ENCODE measurements around the gene GPHN. TPM values are rescaled to one million over a fixed set of nuclear protein-coding genes. Genes with fewer than 3 reads are reported as not detected.

Gene GPHN
- total RNA-seq, 1 donor from 2014 or later, result 32.1 TPM

DNA sequence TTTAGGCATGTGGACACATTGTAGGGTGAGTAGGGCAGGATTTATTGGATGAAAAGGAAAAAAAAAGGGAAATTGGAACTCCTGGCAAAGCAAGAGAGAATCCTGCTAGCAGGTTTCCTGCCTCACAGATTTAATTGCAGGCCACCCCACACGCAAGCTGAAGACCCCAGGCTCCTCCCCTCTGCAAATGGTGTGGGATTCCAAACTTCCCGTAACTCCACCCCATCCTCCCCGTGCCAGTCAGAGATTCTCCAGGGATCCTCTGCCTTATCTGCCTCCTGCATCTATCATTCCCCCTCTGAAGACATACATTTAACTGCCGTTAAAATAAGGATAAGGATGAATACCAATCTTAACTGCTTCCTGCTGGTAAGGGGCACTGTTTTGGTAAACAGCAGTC lies 431.5 kb downstream of the GPHN start:
- DNase-seq (ENCODE audit: low spot score in 2 of 2, unreplicated experiment in 2 of 2), result no peak
- Mint-ChIP-seq H3K27me3 (ENCODE audit: low read depth) (no peaks in the 10 kb centered on the region), H3K27ac (no peak overlapping the region), H3K36me3 (peaks cover 46% of the 10 kb centered on the region), H3K4me1 (no peaks in the 10 kb centered on the region), H3K9me3 (peaks cover 32% of the 10 kb centered on the region), H3K4me3 (no peak overlapping the region)
- TF ChIP-seq, protein P1, sequence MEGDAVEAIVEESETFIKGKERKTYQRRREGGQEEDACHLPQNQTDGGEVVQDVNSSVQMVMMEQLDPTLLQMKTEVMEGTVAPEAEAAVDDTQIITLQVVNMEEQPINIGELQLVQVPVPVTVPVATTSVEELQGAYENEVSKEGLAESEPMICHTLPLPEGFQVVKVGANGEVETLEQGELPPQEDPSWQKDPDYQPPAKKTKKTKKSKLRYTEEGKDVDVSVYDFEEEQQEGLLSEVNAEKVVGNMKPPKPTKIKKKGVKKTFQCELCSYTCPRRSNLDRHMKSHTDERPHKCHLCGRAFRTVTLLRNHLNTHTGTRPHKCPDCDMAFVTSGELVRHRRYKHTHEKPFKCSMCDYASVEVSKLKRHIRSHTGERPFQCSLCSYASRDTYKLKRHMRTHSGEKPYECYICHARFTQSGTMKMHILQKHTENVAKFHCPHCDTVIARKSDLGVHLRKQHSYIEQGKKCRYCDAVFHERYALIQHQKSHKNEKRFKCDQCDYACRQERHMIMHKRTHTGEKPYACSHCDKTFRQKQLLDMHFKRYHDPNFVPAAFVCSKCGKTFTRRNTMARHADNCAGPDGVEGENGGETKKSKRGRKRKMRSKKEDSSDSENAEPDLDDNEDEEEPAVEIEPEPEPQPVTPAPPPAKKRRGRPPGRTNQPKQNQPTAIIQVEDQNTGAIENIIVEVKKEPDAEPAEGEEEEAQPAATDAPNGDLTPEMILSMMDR (IDR thresholded peaks at IDR 0.05; ENCODE audit: unreplicated experiment), result no peak

DNA sequence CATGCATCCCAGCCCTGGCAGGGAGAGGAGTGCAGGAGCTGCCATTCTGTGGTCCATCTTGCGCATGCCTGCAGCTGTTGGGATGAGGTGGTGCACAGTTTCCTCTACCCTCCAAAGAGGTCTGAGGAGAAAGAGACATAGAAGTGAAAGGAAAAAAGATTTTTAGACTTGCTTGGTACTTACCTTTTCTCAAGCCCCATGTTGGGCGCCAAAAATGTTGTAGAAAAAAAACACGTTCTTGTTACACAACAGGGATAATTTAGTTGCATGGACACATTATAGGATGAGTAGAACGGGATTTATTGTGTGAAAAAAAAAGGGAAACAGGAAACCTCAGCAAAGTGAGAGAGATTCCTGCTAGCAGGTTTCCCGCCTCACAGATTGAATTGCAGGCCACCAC lies 436.9 kb downstream of the GPHN start:
- peaks cover 57% of the 10 kb centered on the region for H3K36me3 Mint-ChIP-seq
- no peak overlapping the region for H3K27ac Mint-ChIP-seq
- no peaks in the 10 kb centered on the region for H3K27me3 Mint-ChIP-seq (ENCODE audit: low read depth)
- no peaks in the 10 kb centered on the region for H3K4me1 Mint-ChIP-seq
- TF ChIP-seq, protein P1 (IDR thresholded peaks at IDR 0.05; ENCODE audit: unreplicated experiment), result no peak
- H3K9me3 Mint-ChIP-seq, result peaks cover 42% of the 10 kb centered on the region
- no peak for DNase-seq (ENCODE audit: low spot score in 2 of 2, unreplicated experiment in 2 of 2)
- H3K4me3 Mint-ChIP-seq, result no peak overlapping the region

DNA sequence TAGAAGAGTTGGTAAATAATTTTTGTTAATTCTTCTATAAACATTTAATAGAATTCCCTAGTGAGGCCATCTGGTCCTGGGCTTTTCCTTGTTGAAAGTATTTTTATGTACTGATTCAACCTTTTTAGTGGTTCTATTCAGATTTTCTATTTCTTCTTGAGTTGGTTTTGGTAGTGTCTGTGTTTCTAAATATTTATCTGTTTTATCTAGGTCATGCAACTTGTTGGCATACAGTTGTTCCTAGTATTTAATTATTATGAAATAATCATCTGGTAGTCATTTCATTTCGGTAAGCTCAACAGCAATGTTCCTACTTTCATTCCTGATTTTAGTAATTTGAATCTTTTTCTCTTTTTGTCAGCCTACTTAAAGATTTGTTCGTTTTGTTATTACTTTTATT lies 447.2 kb downstream of the GPHN start:
- H3K4me3 Mint-ChIP-seq, result no peak overlapping the region
- H3K9me3 Mint-ChIP-seq, result peaks cover 49% of the 10 kb centered on the region
- no peak for DNase-seq (ENCODE audit: low spot score in 2 of 2, unreplicated experiment in 2 of 2)
- TF ChIP-seq, protein P1 (IDR thresholded peaks at IDR 0.05; ENCODE audit: unreplicated experiment), result no peak
- H3K36me3 Mint-ChIP-seq, result peaks cover 37% of the 10 kb centered on the region
- H3K4me1 Mint-ChIP-seq, result no peaks in the 10 kb centered on the region
- H3K27ac Mint-ChIP-seq, result no peak overlapping the region
- H3K27me3 Mint-ChIP-seq (ENCODE audit: low read depth), result no peaks in the 10 kb centered on the region

DNA sequence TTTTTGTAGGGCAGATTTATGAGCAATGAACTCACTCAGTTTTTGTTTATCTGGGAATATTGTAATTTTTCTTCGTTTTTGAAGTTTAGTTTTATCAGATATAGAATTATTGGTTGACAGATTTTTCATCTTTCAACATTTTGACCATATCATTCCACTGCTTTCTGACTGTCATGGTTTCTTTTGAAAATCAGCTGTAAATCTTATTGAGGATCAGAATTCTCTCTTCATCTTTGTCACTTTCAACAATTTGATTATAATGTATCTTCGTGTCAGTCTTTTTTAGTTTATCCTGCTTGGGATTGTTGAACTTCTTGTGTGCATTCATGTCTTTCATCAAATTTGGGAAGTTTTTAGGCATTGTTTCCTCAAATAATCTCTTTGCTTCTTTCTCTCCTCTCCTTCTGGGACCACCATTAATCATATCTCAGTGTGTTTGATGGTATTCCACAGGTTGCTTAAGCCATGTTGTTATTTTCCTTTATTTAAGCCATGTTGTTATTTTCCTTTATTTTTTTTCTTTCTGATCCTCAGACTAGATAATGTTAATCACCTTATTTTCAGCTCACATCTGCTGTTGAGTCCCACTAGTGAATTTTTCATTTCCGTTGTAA lies 451.6 kb downstream of the GPHN start:
- Mint-ChIP-seq H3K4me1 (no peaks in the 10 kb centered on the region), H3K27me3 (ENCODE audit: low read depth) (no peaks in the 10 kb centered on the region)

DNA sequence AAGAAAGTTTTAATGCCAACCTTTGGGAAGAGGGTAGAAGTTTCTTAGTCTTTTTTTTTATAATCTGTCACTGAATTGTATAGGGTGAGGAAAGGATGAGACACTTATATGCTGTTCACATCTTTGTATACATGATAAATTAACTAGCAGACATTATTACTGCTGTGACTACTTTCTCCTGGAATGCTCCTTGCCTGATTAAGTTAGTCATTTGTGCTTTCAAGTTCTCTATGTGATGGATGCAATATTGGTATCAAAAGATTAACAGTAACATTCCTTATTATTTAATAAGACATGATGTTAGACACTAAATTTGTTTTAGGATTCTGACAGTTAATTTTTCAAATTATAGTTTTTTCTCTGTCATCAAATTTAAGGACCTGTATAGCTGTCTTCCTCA lies 457.9 kb downstream of the GPHN start:
- Mint-ChIP-seq H3K27ac (no peak overlapping the region), H3K4me1 (peaks cover 4% of the 10 kb centered on the region), H3K27me3 (ENCODE audit: low read depth) (no peaks in the 10 kb centered on the region), H3K9me3 (peaks cover 22% of the 10 kb centered on the region), H3K36me3 (peaks cover 16% of the 10 kb centered on the region), H3K4me3 (no peak overlapping the region)
- DNase-seq (ENCODE audit: low spot score in 2 of 2, unreplicated experiment in 2 of 2), result no peak
- TF ChIP-seq, protein P1 (IDR thresholded peaks at IDR 0.05; ENCODE audit: unreplicated experiment), result no peak

More for the DNA sequence above, 451.6 kb downstream of the GPHN start:
- TF ChIP-seq, protein P1 (IDR thresholded peaks at IDR 0.05; ENCODE audit: unreplicated experiment), result no peak
- DNase-seq (ENCODE audit: low spot score in 2 of 2, unreplicated experiment in 2 of 2), result no peak
- peaks cover 50% of the 10 kb centered on the region for H3K36me3 Mint-ChIP-seq
- no peak overlapping the region for H3K4me3 Mint-ChIP-seq
- peaks cover 61% of the 10 kb centered on the region for H3K9me3 Mint-ChIP-seq
- H3K27ac Mint-ChIP-seq, result no peak overlapping the region

DNA sequence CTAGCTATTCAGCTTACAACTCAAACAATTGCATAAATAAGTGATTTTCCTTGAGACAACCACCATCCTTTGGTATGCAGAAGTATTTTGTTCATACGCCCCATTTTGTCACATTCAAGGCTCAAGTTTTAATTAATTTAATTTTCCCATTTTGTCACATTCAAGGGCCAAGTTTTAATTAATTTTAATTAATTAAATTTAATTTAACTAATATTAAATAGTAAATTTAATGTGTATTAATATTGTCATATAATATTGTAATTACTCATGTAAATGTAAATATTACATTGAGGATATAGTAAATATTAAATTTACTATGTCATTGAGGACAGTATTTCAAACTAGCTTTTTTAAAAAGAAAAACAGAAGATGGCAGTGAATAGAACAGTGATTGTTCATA lies 464.5 kb downstream of the GPHN start:
- Mint-ChIP-seq H3K9me3 (no peaks in the 10 kb centered on the region), H3K27me3 (ENCODE audit: low read depth) (no peaks in the 10 kb centered on the region), H3K4me1 (peaks cover 18% of the 10 kb centered on the region), H3K4me3 (no peak overlapping the region), H3K36me3 (peaks cover 4% of the 10 kb centered on the region), H3K27ac (no peak overlapping the region)
- TF ChIP-seq, protein P1 (IDR thresholded peaks at IDR 0.05; ENCODE audit: unreplicated experiment), result no peak
- no peak for DNase-seq (ENCODE audit: low spot score in 2 of 2, unreplicated experiment in 2 of 2)

Data from mesothelial cell of epicardium (in vitro differentiated cells).